SU-DHL-6 (cell line): ENCODE measurements around the gene ACTR5.

Experiments
- CTCF ChIP-seq: fragments of 200-600 bp; sonication (generic); IDR thresholded peaks from one replicate; pipeline ENCODE4 v1.5.1; 2017; ENCODE audit warnings: antibody characterized with exemption, mild to moderate bottlenecking, low read length, moderate library complexity; ENCODE audit not compliant: insufficient read depth, poor library complexity, severe bottlenecking
- EZH2phosphoT487 ChIP-seq: fragments of 200-600 bp; sonication (generic), shearing (Covaris generic); conservative IDR thresholded peaks from 2 replicates; pipeline ENCODE4 v1.6.1; 2018; ENCODE audit warnings: mild to moderate bottlenecking, antibody characterized with exemption, low read length, moderate library complexity, mixed read lengths

GRCh38 chr20:38730167-38730988 is 17.9 kb upstream of the ACTR5 start:
- TF ChIP-seq CTCF (no peak), EZH2phosphoT487 (no peak)
